Natural killer cell (primary cell): ENCODE results near the gene DUSP28. TPM values are rescaled to one million over a fixed set of nuclear protein-coding genes. Genes with fewer than 3 reads are reported as not detected.

Experiments
- ATAC-seq, 3 donors: fragments of 150-1000 bp in 2 of 3; fragments of 200-7000 bp in 1 of 3; cut with Tn5 transposase; 1 replicate in 1 of 3; 2 replicates in 2 of 3; pipeline ENCODE4 v1.10.0; 2021; ENCODE audit warnings: mild to moderate bottlenecking in 2 of 3, moderate library complexity in 2 of 3
- DNase-seq, 2 donors: peaks; one replicate each; pipeline versions ENCODE4 v3.0.0 to v3.0.0-alpha.2; 2013 to 2021; ENCODE audit warnings: mixed read lengths in 1 of 2
- H3K27ac ChIP-seq: one replicate; pipeline ENCODE4 v1.5.1; 2013; ENCODE audit warnings: mild to moderate bottlenecking, low read length
- H3K27me3 ChIP-seq: one replicate; pipeline ENCODE4 v1.6.1; 2013; ENCODE audit warnings: low read length; ENCODE audit not compliant: control insufficient read depth, insufficient read depth
- H3K36me3 ChIP-seq: one replicate; pipeline ENCODE4 v1.6.1; 2013; ENCODE audit warnings: low read length; ENCODE audit not compliant: control insufficient read depth, insufficient read depth
- H3K4me1 ChIP-seq: one replicate; pipeline ENCODE4 v1.6.1; 2013; ENCODE audit warnings: low read length; ENCODE audit not compliant: control insufficient read depth, insufficient read depth
- H3K4me3 ChIP-seq: one replicate; pipeline ENCODE4 v1.5.1; 2013; ENCODE audit warnings: low read length
- H3K9me3 ChIP-seq: one replicate; pipeline ENCODE4 v1.6.1; 2013; ENCODE audit warnings: low read length; ENCODE audit not compliant: control insufficient read depth, insufficient read depth
- H3K27ac Mint-ChIP-seq, 2 donors: one replicate each; pipeline ENCODE4 v1.8.0; 2022; ENCODE audit warnings: mild to moderate bottlenecking in 2 of 2, mixed read lengths in 2 of 2, moderate library complexity in 1 of 2
- H3K27me3 Mint-ChIP-seq, 2 donors: one replicate each; pipeline ENCODE4 v1.8.0; 2022; ENCODE audit warnings: low read depth in 2 of 2, mixed read lengths in 2 of 2
- H3K36me3 Mint-ChIP-seq: one replicate; pipeline ENCODE4 v1.8.0; 2022; ENCODE audit warnings: mixed read lengths
- H3K4me1 Mint-ChIP-seq, 2 donors: one replicate each; pipeline ENCODE4 v1.8.0; 2022; ENCODE audit warnings: mixed read lengths in 2 of 2
- H3K4me3 Mint-ChIP-seq: one replicate; pipeline ENCODE4 v1.8.0; 2022; ENCODE audit warnings: mild to moderate bottlenecking, moderate library complexity, mixed read lengths
- H3K9me3 Mint-ChIP-seq, 2 donors: one replicate each; pipeline ENCODE4 v1.8.0; 2022; ENCODE audit warnings: mixed read lengths in 2 of 2
- WGBS: methylation state at CpG from one replicate; pipeline ENCODE4 v1.1.7; 2013; ENCODE audit warnings: missing lambda C conversion rate; ENCODE audit not compliant: insufficient coverage; 5-methylcytosine and 5-hydroxymethylcytosine counted together
- intact Hi-C: fragments of 100-400 bp; cut with micrococcal nuclease; formaldehyde crosslinking; loops from one replicate; pipeline ENCODE4 v1.14.2; 2022
- total RNA-seq, 4 donors: library from RNA; stranded (reverse); fragments of 120-200 nt in 1 of 4; gene quantifications; one replicate each; pipeline versions ENCODE4 v1.2.3 to v1.2.4, GENCODE V29; 2013 to 2022
- TF ChIP-seq, protein P1 (sequence below): fragments of 200-600 bp; IDR thresholded peaks from one replicate; pipeline ENCODE4 v1.8.0; 2022; ENCODE audit warnings: antibody characterized with exemption

DUSP28 gene
- total RNA-seq, 3 donors from 2014 or later (not counting 1 experiment from before 2014, with no cell fraction given) = 13.5 to 25.2 (median 18.5) TPM

DNA sequence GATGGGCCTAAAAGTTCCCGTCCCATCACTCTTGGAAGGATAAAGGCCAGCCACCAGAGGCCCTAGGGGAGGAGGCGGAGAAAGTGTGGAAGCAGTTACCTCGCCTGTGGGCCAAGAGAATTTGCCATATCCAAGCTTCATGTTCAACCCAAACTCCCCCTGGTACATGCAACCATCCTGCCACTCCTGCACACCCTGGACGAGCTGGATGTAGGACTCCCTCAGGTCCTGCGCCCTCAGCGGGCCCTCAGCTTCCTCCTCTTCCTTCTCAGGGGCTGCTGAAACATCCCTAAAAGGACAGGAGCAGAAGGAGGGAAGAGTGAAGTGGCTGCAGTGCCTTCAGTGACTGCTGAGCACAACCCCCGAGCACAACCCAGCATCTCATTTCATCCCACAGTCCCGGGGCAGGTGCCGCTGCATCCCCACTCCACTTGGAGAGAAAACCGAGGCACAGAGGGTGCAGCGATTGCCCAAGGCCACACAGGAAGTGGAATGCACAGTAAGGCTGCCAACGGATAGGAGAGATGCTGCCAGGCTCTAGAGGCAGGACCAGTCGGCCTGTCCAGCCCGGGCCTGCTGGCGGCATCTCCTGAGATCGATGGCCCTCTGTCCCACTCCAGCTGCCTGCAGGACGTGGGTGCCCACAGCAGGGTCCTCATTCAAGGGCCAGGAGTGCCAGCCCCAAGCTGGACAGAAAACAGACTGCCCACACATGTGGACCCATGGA lies 5.2 kb upstream of the DUSP28 start:
- intact Hi-C loops = no loop called here
- Mint-ChIP-seq H3K27ac (no peak overlapping the region), H3K9me3 (no peaks in the 10 kb centered on the region), H3K4me1 (peaks cover 29 to 49% of the 10 kb centered on the region in 2 donors), H3K27me3 (no peaks in the 10 kb centered on the region), H3K36me3 (peaks cover 8% of the 10 kb centered on the region), H3K4me3 (no peak overlapping the region)
- Histone ChIP-seq H3K9me3 (no peaks in the 10 kb centered on the region), H3K27me3 (no peaks in the 10 kb centered on the region), H3K27ac (no peak overlapping the region), H3K4me3 (no peak overlapping the region), H3K36me3 (peaks cover 33% of the 10 kb centered on the region), H3K4me1 (peaks cover 34% of the 10 kb centered on the region)
- ATAC-seq (no peak), DNase-seq (peak in 1 of 2 donors; percentile 2)
- 96% methylated on average over 15 of the region's 17 CpGs for WGBS
- TF ChIP-seq, protein P1, sequence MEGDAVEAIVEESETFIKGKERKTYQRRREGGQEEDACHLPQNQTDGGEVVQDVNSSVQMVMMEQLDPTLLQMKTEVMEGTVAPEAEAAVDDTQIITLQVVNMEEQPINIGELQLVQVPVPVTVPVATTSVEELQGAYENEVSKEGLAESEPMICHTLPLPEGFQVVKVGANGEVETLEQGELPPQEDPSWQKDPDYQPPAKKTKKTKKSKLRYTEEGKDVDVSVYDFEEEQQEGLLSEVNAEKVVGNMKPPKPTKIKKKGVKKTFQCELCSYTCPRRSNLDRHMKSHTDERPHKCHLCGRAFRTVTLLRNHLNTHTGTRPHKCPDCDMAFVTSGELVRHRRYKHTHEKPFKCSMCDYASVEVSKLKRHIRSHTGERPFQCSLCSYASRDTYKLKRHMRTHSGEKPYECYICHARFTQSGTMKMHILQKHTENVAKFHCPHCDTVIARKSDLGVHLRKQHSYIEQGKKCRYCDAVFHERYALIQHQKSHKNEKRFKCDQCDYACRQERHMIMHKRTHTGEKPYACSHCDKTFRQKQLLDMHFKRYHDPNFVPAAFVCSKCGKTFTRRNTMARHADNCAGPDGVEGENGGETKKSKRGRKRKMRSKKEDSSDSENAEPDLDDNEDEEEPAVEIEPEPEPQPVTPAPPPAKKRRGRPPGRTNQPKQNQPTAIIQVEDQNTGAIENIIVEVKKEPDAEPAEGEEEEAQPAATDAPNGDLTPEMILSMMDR = no peak

DNA sequence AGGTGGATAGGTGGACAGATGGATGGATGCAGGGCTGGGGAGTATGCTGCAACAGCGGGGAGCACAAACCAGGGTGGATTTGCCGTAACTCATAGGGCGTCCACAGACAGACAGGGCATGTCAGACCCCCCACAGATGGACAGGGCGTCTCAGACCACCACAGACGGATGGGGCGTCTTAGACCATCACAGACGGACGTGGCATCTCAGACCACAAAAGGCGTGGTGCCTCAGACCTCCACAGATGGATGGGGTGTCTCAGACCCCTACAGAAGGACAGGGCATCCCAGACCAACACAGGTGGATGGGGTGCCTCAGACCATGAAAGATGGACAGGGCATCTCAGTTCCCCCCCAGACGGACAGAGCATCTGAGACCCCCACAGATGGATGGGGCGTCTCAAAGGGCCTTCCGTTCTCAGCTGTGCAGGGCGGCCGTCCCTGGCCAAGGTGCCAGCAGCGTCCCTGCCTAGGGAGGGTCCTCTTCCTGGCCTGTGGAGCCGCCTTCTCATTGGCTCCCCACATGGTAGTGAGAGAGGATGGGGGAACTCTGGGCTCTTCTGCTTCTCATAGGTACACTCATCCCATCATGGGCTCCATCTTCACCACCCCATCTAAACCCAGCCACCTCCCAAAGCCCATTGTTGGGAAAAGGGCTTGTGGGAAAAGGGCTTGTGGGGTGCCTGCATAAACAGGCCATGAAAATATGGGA lies 4.5 kb upstream of the DUSP28 start:
- Mint-ChIP-seq H3K36me3 (peaks cover 7% of the 10 kb centered on the region), H3K9me3 (no peaks in the 10 kb centered on the region), H3K4me1 (peaks cover 31 to 51% of the 10 kb centered on the region in 2 donors), H3K27ac (no peak overlapping the region), H3K4me3 (no peak overlapping the region), H3K27me3 (no peaks in the 10 kb centered on the region)
- intact Hi-C loops = no loop called here
- Histone ChIP-seq H3K4me1 (peaks cover 34% of the 10 kb centered on the region), H3K27ac (no peak overlapping the region), H3K36me3 (peaks cover 33% of the 10 kb centered on the region), H3K27me3 (no peaks in the 10 kb centered on the region), H3K9me3 (no peaks in the 10 kb centered on the region), H3K4me3 (no peak overlapping the region)
- TF ChIP-seq, protein P1 = no peak
- DNase-seq = no peak
- no peak for ATAC-seq
- 96% methylated on average over 12 of the region's 16 CpGs for WGBS

DNA sequence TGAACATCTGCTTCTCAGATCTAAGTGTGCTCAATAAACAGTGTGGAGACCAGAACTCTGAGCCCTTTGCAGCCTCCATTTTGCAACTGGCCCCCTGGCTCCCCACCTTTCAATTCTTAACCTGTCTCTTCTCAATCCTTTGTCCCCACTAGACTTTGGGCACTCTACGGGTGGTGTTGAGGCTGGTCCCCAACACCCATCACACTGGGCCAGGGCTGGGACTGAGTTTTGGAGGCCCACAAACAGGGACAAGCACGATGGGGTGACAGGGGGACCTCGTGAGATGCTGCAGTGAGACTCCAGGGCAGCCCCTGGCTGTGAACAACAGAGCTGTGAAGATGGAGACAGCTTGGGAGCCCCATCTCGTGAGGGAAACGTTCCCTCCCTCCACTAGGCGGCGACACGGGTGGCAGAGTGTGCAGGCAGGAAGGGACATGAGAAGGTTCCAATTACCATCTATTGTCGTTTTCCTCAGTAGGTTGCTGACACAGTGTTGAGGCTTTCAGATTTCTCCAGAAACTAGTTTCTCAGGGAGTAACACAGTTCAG lies 3.5 kb upstream of the DUSP28 start:
- no peaks in the 10 kb centered on the region for H3K9me3 Mint-ChIP-seq
- no peaks in the 10 kb centered on the region for H3K9me3 ChIP-seq
- H3K4me1 Mint-ChIP-seq = peaks cover 37 to 58% of the 10 kb centered on the region in 2 donors
- no peak overlapping the region for H3K27ac ChIP-seq
- peak overlapping the region; percentile 51 to 52 for H3K27ac Mint-ChIP-seq
- 67% methylated on average over 9 of the region's 9 CpGs for WGBS
- peak overlapping the region; percentile 58 for H3K4me3 Mint-ChIP-seq
- peaks cover 40% of the 10 kb centered on the region for H3K4me1 ChIP-seq
- no peak overlapping the region for H3K4me3 ChIP-seq
- ATAC-seq = no peak
- no peaks in the 10 kb centered on the region for H3K27me3 Mint-ChIP-seq
- intact Hi-C loops = no loop called here
- no peaks in the 10 kb centered on the region for H3K36me3 Mint-ChIP-seq
- H3K36me3 ChIP-seq = peaks cover 26% of the 10 kb centered on the region
- TF ChIP-seq, protein P1 = peak; percentile 49
- DNase-seq = peak; percentile 59 to 83
- H3K27me3 ChIP-seq = no peaks in the 10 kb centered on the region
